GM19463 (cell line): ENCODE data around the gene ENHO.

Experiments
- ATAC-seq: cut with Tn5 transposase; IDR thresholded peaks from one replicate; pipeline ENCODE4 v1.9.1; 2021; ENCODE audit warnings: mild to moderate bottlenecking, moderate library complexity; ENCODE audit not compliant: unreplicated experiment

The ENHO gene

GRCh38 chr9:34522971-34523797 lies at the start of gene ENHO:
Gene ENHO (minus strand): TSS chr9:34522990. CDS start chr9:34521695, 1,295 bp downstream.
- peak; percentile 82 for ATAC-seq

DNA sequence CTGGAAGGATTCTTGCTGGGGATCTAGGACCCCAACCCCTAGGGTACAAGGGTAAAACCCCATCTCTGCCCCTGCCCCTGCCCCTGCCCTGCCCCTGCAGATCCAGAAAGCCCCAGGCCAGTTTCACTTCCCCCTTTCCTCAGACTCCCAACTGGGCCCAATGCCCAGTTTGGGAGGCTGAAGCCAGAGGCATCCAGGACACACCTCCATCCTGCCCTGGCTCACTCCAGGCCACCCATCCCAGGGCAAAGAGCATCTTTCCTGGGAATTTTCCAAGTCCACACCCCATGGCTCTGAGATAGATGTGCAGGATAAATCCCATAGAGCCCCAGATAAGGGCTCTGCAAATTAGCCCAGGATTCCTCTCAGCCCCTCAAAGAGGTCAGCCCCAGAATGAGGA lies 49.3 kb upstream of the ENHO start:
- ATAC-seq, result no peak

DNA sequence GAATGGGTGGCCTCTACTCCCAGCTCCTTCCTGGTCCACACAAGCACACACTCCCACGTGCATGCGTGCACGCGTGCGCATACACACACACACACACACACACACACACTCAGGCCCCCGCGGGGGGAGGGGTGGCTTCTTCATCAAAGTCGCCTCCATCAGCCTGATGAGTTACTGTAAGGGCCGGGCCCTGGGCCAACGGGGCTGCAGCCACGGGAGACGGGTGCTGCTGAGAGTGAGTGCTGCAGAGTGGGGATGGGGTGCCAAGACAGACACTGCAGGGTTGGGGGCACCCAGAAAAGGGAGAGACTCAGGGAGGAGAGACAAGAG lies 48.7 kb upstream of the ENHO start:
- ATAC-seq, result no peak

GRCh38 chr9:34570809-34571480 lies 48.2 kb upstream of the ENHO start:
- ATAC-seq, result no peak

DNA sequence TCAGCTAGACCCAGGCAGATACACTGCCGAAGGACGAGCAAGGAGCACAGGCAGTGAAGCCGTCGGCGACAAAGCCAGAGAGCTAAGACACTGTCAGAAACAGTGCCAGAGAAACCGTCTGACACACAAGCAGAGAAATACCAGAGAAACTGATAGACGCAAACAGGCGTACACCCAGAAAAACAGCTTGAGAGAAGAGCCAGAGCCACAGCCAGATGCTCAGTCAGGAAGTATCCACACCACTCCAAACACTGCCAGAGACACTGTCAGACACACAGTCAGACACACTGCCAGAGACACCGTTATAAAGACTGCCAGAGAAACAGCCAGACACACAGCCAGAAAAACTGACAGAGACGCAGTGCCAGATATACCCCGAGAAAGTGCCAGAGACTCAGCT lies 47.6 kb upstream of the ENHO start:
- no peak for ATAC-seq

DNA sequence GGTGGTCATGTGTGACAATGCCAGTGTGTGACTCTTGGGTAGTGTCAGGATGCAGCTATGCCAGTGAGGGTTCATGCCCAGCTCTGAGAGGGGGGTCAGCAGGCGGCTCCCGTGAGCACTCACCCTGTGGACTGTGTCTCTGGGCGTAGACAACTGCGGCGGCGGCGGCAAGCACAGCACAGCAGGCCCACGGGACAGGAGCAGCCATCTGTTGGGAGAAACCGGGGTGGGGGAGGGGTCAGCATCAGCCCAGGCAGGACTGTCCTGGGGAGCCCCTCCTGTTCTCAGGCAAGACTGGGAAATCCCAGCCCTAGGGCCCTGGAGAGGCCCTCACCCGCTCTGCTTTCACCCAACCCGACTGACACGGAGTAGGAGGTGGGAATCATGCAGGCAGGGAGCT lies 46.0 kb upstream of the ENHO start:
- no peak for ATAC-seq

DNA sequence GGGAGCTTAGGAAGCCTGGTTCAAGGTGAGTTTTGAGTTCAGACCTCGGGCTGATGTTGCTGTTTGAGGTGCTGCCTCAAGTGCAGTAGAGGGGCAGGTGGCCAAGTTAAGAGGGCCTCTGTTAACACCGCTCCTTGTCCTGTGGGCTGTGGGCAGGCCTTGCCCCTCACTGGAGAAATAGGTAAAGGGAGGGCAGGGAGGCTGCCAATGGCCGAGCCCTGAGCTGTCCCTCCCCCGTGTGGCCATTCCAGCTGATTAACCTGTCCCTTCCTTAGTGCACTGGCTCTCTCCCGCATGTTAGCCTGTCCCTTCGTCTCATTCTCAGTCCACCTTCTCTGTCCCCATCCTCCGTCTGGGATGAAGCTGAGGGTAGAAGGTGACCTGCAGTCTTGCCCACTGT lies 45.3 kb upstream of the ENHO start:
- no peak for ATAC-seq

- no peak for ATAC-seq
Observed at GRCh38 chr9:34566972-34567371, 44.2 kb upstream of the ENHO start.

GRCh38 chr9:34566322-34566721 lies 43.5 kb upstream of the ENHO start:
- no peak for ATAC-seq

GRCh38 chr9:34565856-34566255 lies 43.1 kb upstream of the ENHO start:
- no peak for ATAC-seq

- ATAC-seq, result no peak
Observed at GRCh38 chr9:34564617-34565016, 41.8 kb upstream of the ENHO start.

DNA sequence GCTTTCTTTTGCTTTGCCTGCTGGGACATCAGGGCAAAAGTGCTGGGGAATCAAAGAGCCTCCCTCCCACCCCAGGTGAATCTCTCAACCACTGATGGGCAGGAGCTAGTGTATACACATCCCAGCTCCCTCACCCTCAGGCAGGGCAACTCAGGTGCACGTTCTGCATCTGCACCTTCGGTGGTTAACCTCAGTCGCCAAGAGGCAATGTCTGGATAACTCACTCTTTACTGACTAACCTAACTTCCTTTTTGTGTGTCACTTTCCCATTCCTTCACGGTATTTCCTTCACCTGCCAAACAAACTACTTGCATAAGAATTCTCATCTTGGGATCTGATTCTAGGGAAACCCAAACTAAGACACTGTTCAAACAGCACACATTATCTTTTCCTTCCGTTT lies 40.5 kb upstream of the ENHO start:
- no peak for ATAC-seq

- ATAC-seq, result no peak
Observed at GRCh38 chr9:34562135-34562745, 39.5 kb upstream of the ENHO start.

DNA sequence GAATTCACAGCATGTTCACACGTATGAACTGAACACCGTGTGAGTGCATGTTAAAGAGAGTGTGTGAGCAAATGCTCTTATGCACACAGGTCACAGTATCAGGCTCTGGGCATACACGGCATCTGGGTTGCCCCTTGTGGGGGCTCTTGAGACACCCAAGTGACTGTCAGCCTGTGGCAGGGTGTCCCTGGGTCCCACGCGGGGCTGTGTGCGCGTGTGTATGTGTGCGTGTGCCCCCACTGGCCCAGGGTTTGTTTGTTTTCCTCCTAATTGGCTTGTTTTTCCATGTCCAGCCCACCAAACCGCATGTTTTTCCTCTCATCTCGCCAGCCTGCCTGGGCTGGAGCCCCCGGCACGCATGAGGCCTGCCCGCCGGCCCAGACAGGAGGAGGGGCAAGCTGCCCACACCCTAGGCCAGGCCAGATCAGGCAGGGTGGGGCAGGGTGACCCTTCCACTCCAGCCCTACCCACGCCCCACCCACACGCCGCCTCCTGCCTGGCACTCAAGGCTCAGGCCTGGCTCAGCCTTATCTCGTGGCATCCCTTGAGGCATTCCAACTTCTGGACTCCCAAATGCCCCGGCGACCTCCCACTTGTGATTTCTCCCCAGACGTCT lies 37.9 kb upstream of the ENHO start:
- ATAC-seq, result no peak

GRCh38 chr9:34559624-34560455 lies 37.0 kb upstream of the ENHO start:
- no peak for ATAC-seq

DNA sequence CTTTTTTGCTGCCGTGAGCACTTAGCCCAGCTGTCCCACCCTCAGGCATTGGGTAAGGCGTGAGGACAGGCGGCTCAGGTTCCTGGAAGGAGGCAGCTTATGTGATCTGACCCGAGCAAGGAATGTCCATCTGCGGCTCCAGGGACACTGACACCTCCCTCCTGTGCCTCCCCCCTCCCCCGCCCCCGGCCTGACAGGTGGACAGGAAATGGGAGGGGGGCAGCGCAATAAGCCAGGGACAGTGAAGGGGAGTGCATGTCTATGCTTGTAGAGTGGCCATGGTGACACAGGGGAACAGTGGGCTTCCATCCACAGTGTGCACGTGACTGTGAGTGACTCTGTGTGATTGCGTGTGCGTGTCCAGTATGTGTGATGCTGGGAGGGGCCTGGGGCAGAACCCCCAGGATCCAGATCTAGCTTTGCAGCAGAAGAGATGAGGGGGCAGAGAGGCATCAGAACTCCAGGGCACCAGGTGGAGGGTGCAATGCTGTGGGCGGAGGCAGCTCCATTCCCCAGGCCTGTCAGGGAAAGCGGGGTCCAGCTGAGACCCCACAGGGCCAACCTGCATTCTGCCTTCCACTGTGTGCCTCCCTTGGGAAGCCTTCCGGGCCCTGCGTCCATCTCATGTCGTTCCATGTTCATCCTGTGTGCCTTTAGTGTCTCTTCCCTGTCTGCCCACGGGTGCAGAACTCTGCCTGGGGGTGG lies 36.3 kb upstream of the ENHO start:
- ATAC-seq, result no peak

DNA sequence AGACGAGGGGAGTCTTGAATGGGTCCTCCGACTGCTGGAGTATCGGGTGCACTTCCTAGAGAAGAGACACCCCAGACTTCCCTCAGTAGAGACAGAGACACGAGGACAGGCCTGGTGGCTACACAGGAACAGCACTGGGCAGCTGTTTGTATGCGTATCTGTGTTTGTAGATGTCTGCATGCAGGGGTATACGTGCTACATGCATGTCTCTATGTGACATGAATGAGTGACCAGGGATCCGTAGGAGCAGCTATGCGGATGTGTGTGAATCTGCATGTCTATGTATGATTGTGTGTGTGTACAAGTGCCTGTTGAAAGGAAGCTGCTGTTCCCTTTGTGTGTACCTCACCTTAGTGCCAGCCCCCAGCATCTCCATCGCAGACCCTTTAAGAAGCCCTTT lies 35.6 kb upstream of the ENHO start:
- ATAC-seq, result no peak

DNA sequence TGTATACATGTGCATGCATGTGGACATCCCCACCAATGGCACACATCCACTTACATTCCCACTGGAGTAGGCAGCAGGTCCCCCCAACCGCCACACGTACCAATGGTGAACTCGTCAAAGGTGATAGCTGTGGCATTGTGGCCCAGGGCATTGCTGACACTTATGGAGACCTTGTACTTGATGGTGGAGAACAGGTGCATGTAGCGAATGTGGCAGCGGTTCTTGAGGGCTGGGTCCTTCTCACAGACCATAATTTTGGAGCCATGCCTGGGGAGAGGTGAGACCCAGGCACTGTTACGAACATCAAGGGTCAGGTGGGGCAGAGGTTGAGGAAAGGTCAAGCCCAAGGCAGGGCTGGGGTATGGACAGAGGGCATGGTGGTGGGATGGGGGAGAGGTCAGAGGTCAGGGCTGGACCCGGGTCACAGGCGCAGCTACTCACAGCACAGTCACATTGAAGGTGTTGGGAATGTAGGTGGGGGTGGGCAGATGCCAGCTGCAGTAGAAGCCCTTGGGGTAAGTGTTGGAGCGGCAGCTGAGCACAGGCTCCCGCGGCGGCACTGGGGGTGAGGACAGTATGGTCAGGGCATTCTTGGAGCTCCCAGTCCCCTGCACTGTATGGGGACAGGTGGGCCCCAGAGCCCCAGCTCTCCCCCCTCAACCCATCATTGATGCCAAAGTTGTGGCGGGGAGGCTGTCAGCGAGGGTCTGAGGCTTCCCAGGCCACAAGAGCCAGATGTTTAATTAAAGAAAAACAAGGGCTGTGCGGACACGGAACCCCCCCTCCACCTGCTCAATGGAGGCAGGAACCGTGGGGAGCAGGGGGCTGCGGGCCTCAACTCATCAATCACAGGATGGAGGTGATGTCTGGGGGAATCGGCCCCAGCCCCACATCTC lies 34.9 kb upstream of the ENHO start:
- ATAC-seq, result no peak

GRCh38 chr9:34556949-34557348 lies 34.2 kb upstream of the ENHO start:
- no peak for ATAC-seq
